ENCODE results near the gene PRAMEF10.
"Not testable (repeated sequence)": the region's sequence is repeated elsewhere in the genome, so short reads cannot be mapped to it uniquely, and the experiment has no call there.

Gene PRAMEF10

GRCh38 chr1:12898170-12898569, at the start of gene PRAMEF10:
Gene PRAMEF10, minus strand, starts transcription at chr1:12898270. Its CDS starts 2,423 bp downstream, at chr1:12895847.
- DNase-seq: not testable (repeated sequence)

- not testable (repeated sequence) for DNase-seq
Measured at GRCh38 chr1:12947480-12947879, 49.4 kb upstream of the PRAMEF10 start, which contains the start of gene PRAMEF6. Gene PRAMEF6, minus strand, starts transcription at chr1:12947580. Its CDS starts 5,062 bp downstream, at chr1:12942518.

GRCh38 chr1:12924368-12924767, 26.3 kb upstream of the PRAMEF10 start:
- DNase-seq: not testable (repeated sequence)

- DNase-seq: not testable (repeated sequence)
Measured at GRCh38 chr1:12921749-12922148, 23.7 kb upstream of the PRAMEF10 start.

GRCh38 chr1:12916310-12916709, 18.2 kb upstream of the PRAMEF10 start, which contains the start of gene PRAMEF7:
Gene PRAMEF7, plus strand, starts transcription at chr1:12916610. Its CDS starts 1,083 bp downstream, at chr1:12917693.
- DNase-seq: not testable (repeated sequence)

GRCh38 chr1:12903793-12904572, 5.9 kb upstream of the PRAMEF10 start:
- not testable (repeated sequence) for DNase-seq

- DNase-seq: not testable (repeated sequence)
Measured at GRCh38 chr1:12899186-12899585, 1.1 kb upstream of the PRAMEF10 start.

GRCh38 chr1:12886101-12886500, 12.0 kb downstream of the PRAMEF10 start, which contains the start of gene PRAMEF4:
Gene PRAMEF4, minus strand, starts transcription at chr1:12886201. Its CDS starts 2,807 bp downstream, at chr1:12883394.
- DNase-seq: not testable (repeated sequence)

- DNase-seq: not testable (repeated sequence)
Measured at GRCh38 chr1:12878453-12878852, 19.6 kb downstream of the PRAMEF10 start.

GRCh38 chr1:12863131-12863880, 34.8 kb downstream of the PRAMEF10 start:
- not testable (repeated sequence) for DNase-seq

GRCh38 chr1:12856786-12857185, 41.3 kb downstream of the PRAMEF10 start, which contains the start of gene PRAMEF2:
Gene PRAMEF2, plus strand, starts transcription at chr1:12857086. Its CDS starts 1,924 bp downstream, at chr1:12859010.
- not testable (repeated sequence) for DNase-seq

GRCh38 chr1:12851779-12852178, 46.3 kb downstream of the PRAMEF10 start:
- no peak for DNase-seq

GRCh38 chr1:12848620-12849019, 49.5 kb downstream of the PRAMEF10 start, which contains the start of gene HNRNPCL1:
Gene HNRNPCL1, minus strand, starts transcription at chr1:12848720. Its CDS starts 431 bp downstream, at chr1:12848289.
- not testable (repeated sequence) for DNase-seq
